ENCODE measurements around the gene C15orf39. TPM values are rescaled to one million over a fixed set of nuclear protein-coding genes. Genes with fewer than 3 reads are reported as not detected.

Gene C15orf39
- total RNA-seq, 4 donors from 2014 or later, result 12.3 to 33.3 (median 21.5) TPM

DNA sequence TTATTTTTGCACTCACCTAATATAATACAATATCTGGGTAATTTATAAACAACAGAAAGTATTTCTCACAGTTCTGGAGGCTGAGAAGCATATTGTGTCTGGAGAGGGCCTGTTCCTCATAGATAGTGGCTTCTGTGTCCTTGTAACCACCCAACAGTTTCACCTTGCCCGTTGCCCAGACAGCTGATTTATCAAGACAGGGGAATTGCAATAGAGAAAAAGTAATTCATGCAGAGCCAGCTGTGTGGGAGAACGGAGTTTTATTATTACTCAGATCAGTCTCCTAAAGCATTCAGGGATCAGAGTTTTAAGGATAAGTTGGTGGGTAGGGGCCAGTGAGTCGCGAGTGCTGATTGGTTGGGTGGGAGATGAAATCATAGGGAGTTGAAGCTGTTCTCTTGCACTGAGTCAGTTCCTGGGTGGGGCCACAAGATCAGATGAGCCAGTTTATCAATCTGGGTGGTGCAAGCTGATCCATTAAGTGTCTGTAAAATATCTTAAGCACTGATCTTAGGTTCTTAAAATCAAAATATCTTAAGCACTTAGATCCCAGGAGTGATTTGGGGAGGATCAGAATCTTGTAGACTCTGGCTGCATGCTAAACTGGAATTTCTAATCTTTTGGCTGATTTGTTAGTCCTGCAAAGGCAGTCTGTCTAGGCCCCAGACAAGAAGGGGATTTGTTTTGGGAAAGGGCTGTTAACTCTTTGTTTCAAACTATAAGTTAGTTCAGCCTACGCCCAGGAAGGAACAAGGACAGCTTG lies 33.9 kb upstream of the C15orf39 start:
- DNase-seq, result no peak
- WGBS, 2 donors, result 55 to 63% methylated on average over 5 of the region's 5 CpGs
- Histone ChIP-seq H3K27ac (no peak overlapping the region), H3K4me3 (no peak overlapping the region), H3K36me3 (no peaks in the 10 kb centered on the region), H3K27me3 (no peaks in the 10 kb centered on the region), H3K4me1 (peaks cover 0 to 3% (median 0%) of the 10 kb centered on the region in 3 donors), H3K9me3 (peaks cover 0 to 7% (median 6%) of the 10 kb centered on the region in 3 donors)
- intact Hi-C loops (cut with DNase I), result no loop called here
- TF ChIP-seq POLR2A (IDR thresholded peaks at IDR 0.05) (no peak), CTCF (IDR thresholded peaks at IDR 0.05) (no peak)

DNA sequence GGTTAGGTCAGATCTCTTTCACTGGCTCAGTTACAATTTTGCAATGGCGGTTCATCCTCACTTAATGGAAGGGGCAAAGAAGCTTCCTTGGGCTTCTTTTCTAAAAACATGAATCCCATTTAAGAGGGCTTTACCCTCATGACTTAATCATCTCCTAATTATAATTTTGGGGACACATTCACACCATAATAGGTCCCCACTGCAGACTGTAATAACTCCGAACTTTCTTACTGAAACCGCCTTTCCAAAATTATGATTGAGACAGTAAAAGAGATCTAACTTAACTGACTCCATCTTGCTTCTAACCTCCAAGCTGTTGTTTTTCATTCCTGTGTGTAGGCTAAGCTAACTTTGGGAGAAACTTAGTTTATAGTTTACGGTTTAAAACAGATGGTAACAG lies 33.3 kb upstream of the C15orf39 start:
- DNase-seq, result no peak
- Histone ChIP-seq H3K27ac (no peak overlapping the region), H3K27me3 (no peaks in the 10 kb centered on the region), H3K4me1 (peaks cover 0 to 3% (median 0%) of the 10 kb centered on the region in 3 donors), H3K4me3 (no peak overlapping the region), H3K9me3 (peaks cover 0 to 7% (median 6%) of the 10 kb centered on the region in 3 donors), H3K36me3 (no peaks in the 10 kb centered on the region)
- TF ChIP-seq POLR2A (IDR thresholded peaks at IDR 0.05) (no peak), CTCF (IDR thresholded peaks at IDR 0.05) (no peak)
- WGBS, 2 donors, result 68 to 73% methylated on average over 4 of the region's 4 CpGs
- intact Hi-C loops (cut with DNase I), result no loop called here

GRCh38 chr15:75170203-75170602 lies 31.5 kb upstream of the C15orf39 start:
- intact Hi-C loops (cut with DNase I), result no loop called here
- Histone ChIP-seq H3K9me3 (peaks cover 0 to 7% (median 6%) of the 10 kb centered on the region in 3 donors), H3K36me3 (no peaks in the 10 kb centered on the region), H3K27ac (no peak overlapping the region), H3K4me3 (no peak overlapping the region), H3K4me1 (peaks cover 0 to 5% (median under 1%) of the 10 kb centered on the region in 3 donors), H3K27me3 (no peaks in the 10 kb centered on the region)
- no peak for TF ChIP-seq CTCF (IDR thresholded peaks at IDR 0.05)
- TF ChIP-seq POLR2A (IDR thresholded peaks at IDR 0.05), result no peak
- DNase-seq, result no peak
- WGBS, 2 donors, result 90 to 100% methylated on average over 1 of the region's 1 CpG

GRCh38 chr15:75170711-75171341 lies 30.9 kb upstream of the C15orf39 start:
- Histone ChIP-seq H3K36me3 (no peaks in the 10 kb centered on the region), H3K27ac (no peak overlapping the region), H3K27me3 (no peaks in the 10 kb centered on the region), H3K9me3 (peaks cover 0 to 7% (median 6%) of the 10 kb centered on the region in 3 donors), H3K4me1 (peaks cover 2 to 12% (median 5%) of the 10 kb centered on the region in 3 donors), H3K4me3 (no peak overlapping the region)
- TF ChIP-seq POLR2A (IDR thresholded peaks at IDR 0.05) (no peak), CTCF (IDR thresholded peaks at IDR 0.05) (no peak)
- intact Hi-C loops (cut with DNase I), result no loop called here
- 80 to 87% methylated on average over 6 of the region's 6 CpGs for WGBS, 2 donors
- no peak for DNase-seq

DNA sequence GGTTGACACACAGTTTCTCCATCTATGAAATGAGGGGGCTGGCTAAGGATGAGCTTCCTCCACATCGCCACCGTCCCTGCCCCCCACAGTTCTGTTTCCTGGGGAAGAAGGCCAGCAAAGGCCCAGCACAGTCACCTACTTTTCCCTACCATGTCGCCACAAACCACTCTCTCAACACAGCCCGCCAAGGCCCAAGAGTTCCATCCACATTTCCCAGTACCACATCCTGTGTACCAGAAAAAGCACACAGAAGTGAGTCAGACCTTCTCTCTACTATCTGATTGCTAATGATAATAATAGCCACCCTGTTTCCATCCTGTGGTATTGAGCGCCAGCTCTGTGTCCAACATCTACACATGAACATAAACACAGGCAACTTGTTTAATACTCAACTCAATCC lies 30.3 kb upstream of the C15orf39 start:
- Histone ChIP-seq H3K27ac (no peak overlapping the region), H3K9me3 (peaks cover 0 to 7% (median 6%) of the 10 kb centered on the region in 3 donors), H3K4me1 (peaks cover 6 to 17% (median 10%) of the 10 kb centered on the region in 3 donors), H3K36me3 (no peaks in the 10 kb centered on the region), H3K4me3 (no peak overlapping the region), H3K27me3 (no peaks in the 10 kb centered on the region)
- TF ChIP-seq POLR2A (IDR thresholded peaks at IDR 0.05) (no peak), CTCF (IDR thresholded peaks at IDR 0.05) (no peak)
- DNase-seq, result no peak
- 42 to 71% methylated on average over 4 to 5 of the region's 5 CpGs for WGBS, 2 donors
- intact Hi-C loops (cut with DNase I), result no loop called here
